HL-60 (cell line): ENCODE measurements around the gene FCHSD2.

Source experiments
- DNase-seq, 2 experiments: peaks; one replicate each; pipeline ENCODE4 v3.0.0-alpha.2; 2010 to 2020; ENCODE audit warnings: low read depth in 1 of 2, low spot score in 1 of 2
- H3K27ac ChIP-seq: fragments of 250-450 bp; sonication (Bioruptor Pico); replicated peaks from 2 replicates; pipeline ENCODE4 v1.5.1; 2020; ENCODE audit warnings: mild to moderate bottlenecking, moderate library complexity
- H3K27me3 ChIP-seq: fragments of 250-450 bp; sonication (Bioruptor Pico); 2 replicates; pipeline ENCODE4 v1.5.1; 2021; ENCODE audit warnings: mild to moderate bottlenecking, moderate library complexity; ENCODE audit not compliant: insufficient read depth, poor library complexity, severe bottlenecking
- H3K4me3 ChIP-seq: replicated peaks from 2 replicates; pipeline ENCODE4 v1.5.1; 2011; ENCODE audit warnings: mild to moderate bottlenecking, control low read depth, low read length; ENCODE audit not compliant: insufficient read depth
- CTCF ChIP-seq: IDR thresholded peaks from one replicate; pipeline ENCODE4 v1.5.1; 2011; ENCODE audit warnings: low read length, control low read depth, inconsistent platforms; ENCODE audit not compliant: insufficient read depth
- GABPA ChIP-seq: IDR thresholded peaks from 2 replicates; pipeline ENCODE4 v1.6.1; 2012; ENCODE audit warnings: low read depth
- POLR2AphosphoS5 ChIP-seq: IDR thresholded peaks from 2 replicates; pipeline ENCODE4 v1.6.1; 2012; ENCODE audit warnings: low read depth
- SPI1 ChIP-seq: IDR thresholded peaks from 2 replicates; pipeline ENCODE4 v1.6.1; 2012; ENCODE audit warnings: low read depth, mild to moderate bottlenecking, borderline replicate concordance
- TF ChIP-seq, protein P1 (sequence below): IDR thresholded peaks from 2 replicates; pipeline ENCODE4 v1.6.1; 2012; ENCODE audit warnings: low read depth; ENCODE audit not compliant: insufficient replicate concordance

Gene FCHSD2

DNA sequence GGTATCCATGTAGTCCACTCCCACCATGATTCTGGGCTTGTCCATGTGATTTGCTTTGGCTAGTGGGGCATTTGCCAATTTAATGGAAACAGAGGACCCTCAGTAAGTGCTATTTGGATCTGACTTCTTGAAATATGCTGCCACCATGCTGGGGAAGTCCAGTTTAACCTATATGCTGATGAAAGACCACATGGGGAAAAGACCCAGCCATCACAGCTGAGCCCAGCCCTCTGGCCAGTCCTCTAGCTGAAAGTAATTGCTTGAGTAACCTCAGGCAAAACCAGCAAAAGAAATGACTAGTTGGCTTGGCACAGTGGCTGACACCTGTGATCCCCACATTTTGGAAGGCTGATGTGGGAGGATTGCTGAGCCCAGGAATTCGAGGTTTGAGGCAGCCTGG is 266.4 kb downstream of the FCHSD2 start:
- TF ChIP-seq CTCF (no peak), POLR2AphosphoS5 (no peak), SPI1 (no peak), GABPA (no peak)
- TF ChIP-seq, protein P1, sequence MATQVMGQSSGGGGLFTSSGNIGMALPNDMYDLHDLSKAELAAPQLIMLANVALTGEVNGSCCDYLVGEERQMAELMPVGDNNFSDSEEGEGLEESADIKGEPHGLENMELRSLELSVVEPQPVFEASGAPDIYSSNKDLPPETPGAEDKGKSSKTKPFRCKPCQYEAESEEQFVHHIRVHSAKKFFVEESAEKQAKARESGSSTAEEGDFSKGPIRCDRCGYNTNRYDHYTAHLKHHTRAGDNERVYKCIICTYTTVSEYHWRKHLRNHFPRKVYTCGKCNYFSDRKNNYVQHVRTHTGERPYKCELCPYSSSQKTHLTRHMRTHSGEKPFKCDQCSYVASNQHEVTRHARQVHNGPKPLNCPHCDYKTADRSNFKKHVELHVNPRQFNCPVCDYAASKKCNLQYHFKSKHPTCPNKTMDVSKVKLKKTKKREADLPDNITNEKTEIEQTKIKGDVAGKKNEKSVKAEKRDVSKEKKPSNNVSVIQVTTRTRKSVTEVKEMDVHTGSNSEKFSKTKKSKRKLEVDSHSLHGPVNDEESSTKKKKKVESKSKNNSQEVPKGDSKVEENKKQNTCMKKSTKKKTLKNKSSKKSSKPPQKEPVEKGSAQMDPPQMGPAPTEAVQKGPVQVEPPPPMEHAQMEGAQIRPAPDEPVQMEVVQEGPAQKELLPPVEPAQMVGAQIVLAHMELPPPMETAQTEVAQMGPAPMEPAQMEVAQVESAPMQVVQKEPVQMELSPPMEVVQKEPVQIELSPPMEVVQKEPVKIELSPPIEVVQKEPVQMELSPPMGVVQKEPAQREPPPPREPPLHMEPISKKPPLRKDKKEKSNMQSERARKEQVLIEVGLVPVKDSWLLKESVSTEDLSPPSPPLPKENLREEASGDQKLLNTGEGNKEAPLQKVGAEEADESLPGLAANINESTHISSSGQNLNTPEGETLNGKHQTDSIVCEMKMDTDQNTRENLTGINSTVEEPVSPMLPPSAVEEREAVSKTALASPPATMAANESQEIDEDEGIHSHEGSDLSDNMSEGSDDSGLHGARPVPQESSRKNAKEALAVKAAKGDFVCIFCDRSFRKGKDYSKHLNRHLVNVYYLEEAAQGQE, result no peak
- no peak for DNase-seq
- Histone ChIP-seq H3K27me3 (no peaks in the 10 kb centered on the region), H3K4me3 (no peak overlapping the region), H3K27ac (no peak overlapping the region)

- TF ChIP-seq, protein P1, result no peak
- no peak for TF ChIP-seq SPI1
- no peak for TF ChIP-seq CTCF
- no peak for TF ChIP-seq POLR2AphosphoS5
- TF ChIP-seq GABPA, result no peak
- DNase-seq, result no peak
- Histone ChIP-seq H3K27me3 (no peaks in the 10 kb centered on the region), H3K27ac (no peak overlapping the region), H3K4me3 (no peak overlapping the region)
Measured at GRCh38 chr11:72872012-72872411, 270.1 kb downstream of the FCHSD2 start.

GRCh38 chr11:72871119-72871518 is 271.0 kb downstream of the FCHSD2 start:
- Histone ChIP-seq H3K4me3 (no peak overlapping the region), H3K27me3 (no peaks in the 10 kb centered on the region), H3K27ac (no peak overlapping the region)
- no peak for TF ChIP-seq SPI1
- TF ChIP-seq CTCF, result no peak
- TF ChIP-seq POLR2AphosphoS5, result no peak
- no peak for DNase-seq

GRCh38 chr11:72869831-72870230 is 272.3 kb downstream of the FCHSD2 start:
- H3K4me3 ChIP-seq, result no peak overlapping the region
- H3K27ac ChIP-seq, result no peak overlapping the region
- no peak for TF ChIP-seq CTCF
- TF ChIP-seq POLR2AphosphoS5, result no peak
- TF ChIP-seq GABPA, result no peak
- H3K27me3 ChIP-seq, result no peaks in the 10 kb centered on the region
- no peak for DNase-seq
